Head of caudate nucleus (tissue), 42 donors: Measurements from ENCODE around the gene CERS1.
A peak's percentile ranks its signal among the peaks of the same experiment; 100 is the strongest.

Experiments used
- DNase-seq, 42 donors: peaks; one replicate each; pipeline versions ENCODE4 v3.0.0 to v3.0.0-alpha.2; 2020 to 2021; ENCODE audit warnings: mixed read lengths in 7 of 42
- intact Hi-C: fragments of 100-400 bp; cut with DNase I; formaldehyde crosslinking; loops from one replicate; pipeline ENCODE4 v1.15.0; 2022

CERS1 gene

GRCh38 chr19:18879579-18880373 lies 16.2 kb downstream of the CERS1 start:
- no peak for DNase-seq

GRCh38 chr19:18878858-18879578 lies 16.9 kb downstream of the CERS1 start:
- intact Hi-C loops = no loop called here
- no peak for DNase-seq

More at GRCh38 chr19:18879579-18880373, 16.2 kb downstream of the CERS1 start:
- intact Hi-C loops = no loop called here

- intact Hi-C loops = no loop called here
- DNase-seq = no peak
Observed at GRCh38 chr19:18878058-18878797, 17.7 kb downstream of the CERS1 start.

- DNase-seq = no peak
- intact Hi-C loops = no loop called here
Observed at GRCh38 chr19:18876865-18877264, 19.1 kb downstream of the CERS1 start.

- intact Hi-C loops = no loop called here
- DNase-seq = no peak
Observed at GRCh38 chr19:18875726-18876125, 20.2 kb downstream of the CERS1 start.

- no peak for DNase-seq
- intact Hi-C loops = no loop called here
Observed at GRCh38 chr19:18871543-18871942, 24.4 kb downstream of the CERS1 start.

GRCh38 chr19:18870531-18871172 lies 25.3 kb downstream of the CERS1 start:
- no peak for DNase-seq
- intact Hi-C loops = no loop called here

- intact Hi-C loops = no loop called here
- DNase-seq = no peak
Observed at GRCh38 chr19:18869781-18870530, 26.0 kb downstream of the CERS1 start.

GRCh38 chr19:18869023-18869618 lies 26.8 kb downstream of the CERS1 start:
- no peak for DNase-seq
- intact Hi-C loops = no loop called here

- no peak for DNase-seq
- intact Hi-C loops = no loop called here
Observed at GRCh38 chr19:18868380-18869022, 27.5 kb downstream of the CERS1 start.

- DNase-seq = peak in 1 of 42 donors; percentile 40
- intact Hi-C loops = no loop called here
Observed at GRCh38 chr19:18867751-18868150, 28.2 kb downstream of the CERS1 start.

GRCh38 chr19:18867199-18867598 lies 28.8 kb downstream of the CERS1 start:
- no peak for DNase-seq
- intact Hi-C loops = no loop called here

- intact Hi-C loops = no loop called here
- no peak for DNase-seq
Observed at GRCh38 chr19:18866800-18867123, 29.2 kb downstream of the CERS1 start.

GRCh38 chr19:18865973-18866799 lies 29.8 kb downstream of the CERS1 start:
- intact Hi-C loops = no loop called here
- DNase-seq = peak in 41 of 42 donors; percentile 45 to 89 (median 75)

- intact Hi-C loops = no loop called here
- no peak for DNase-seq
Observed at GRCh38 chr19:18865106-18865972, 30.6 kb downstream of the CERS1 start.

GRCh38 chr19:18863843-18864362 lies 32.1 kb downstream of the CERS1 start:
- intact Hi-C loops = no loop called here
- DNase-seq = no peak
